NT2/D1 (cell line): Measurements from ENCODE around the gene DNAH8.

Experiments used
- SUZ12 ChIP-seq: IDR thresholded peaks from 2 replicates; pipeline ENCODE4 v1.6.1; 2011; ENCODE audit not compliant: insufficient read length, insufficient read depth; ENCODE audit errors: extremely low read depth
- YY1 ChIP-seq: IDR thresholded peaks from 2 replicates; pipeline ENCODE4 v1.6.1; 2011; ENCODE audit not compliant: insufficient read length, insufficient read depth
- ZNF274 ChIP-seq: IDR thresholded peaks from 2 replicates; pipeline ENCODE4 v1.6.1; 2011; ENCODE audit warnings: mild to moderate bottlenecking, low read depth, low read length

- TF ChIP-seq SUZ12 = no peak
- TF ChIP-seq ZNF274 = no peak
- no peak for TF ChIP-seq YY1
These were observed 1.3 kb upstream of the DNAH8 start for GRCh38 chr6:38713812-38714211.
